ENCODE results near the gene IFI16. TPM values are rescaled to one million over a fixed set of nuclear protein-coding genes. Genes with fewer than 3 reads are reported as not detected.
"Not testable (repeated sequence)": the region's sequence is repeated elsewhere in the genome, so short reads cannot be mapped to it uniquely, and the experiment has no call there.

Gene IFI16
- total and polyA plus RNA-seq, 8 donors: 3.1 to 29.0 (median 12.3) TPM

- DNase-seq (no peak), FAIRE-seq (no peak), ATAC-seq (no peak)
- H3K27ac ChIP-seq: no peak overlapping the region
- H3K9me3 ChIP-seq: no peaks in the 10 kb centered on the region
- H3K36me3 ChIP-seq: no peaks in the 10 kb centered on the region
- H3K27me3 ChIP-seq: no peaks in the 10 kb centered on the region
- no peaks in the 10 kb centered on the region for H3K4me1 ChIP-seq
- no peak for TF ChIP-seq CTCF (IDR thresholded peaks at IDR 0.05)
- H3K4me3 ChIP-seq: no peak overlapping the region
- WGBS, 2 donors: 39 to 55% methylated on average over 1 of the region's 1 CpG
- intact Hi-C loops (cut with DNase I): no loop called here
Observed at GRCh38 chr1:159030311-159030710, 20.6 kb downstream of the IFI16 start.

- no peak overlapping the region for H3K4me3 ChIP-seq
- 25 to 41% methylated on average over 3 of the region's 3 CpGs for WGBS, 2 donors
- DNase-seq (no peak), FAIRE-seq (no peak), ATAC-seq (no peak)
- intact Hi-C loops (cut with DNase I): no loop called here
- H3K36me3 ChIP-seq: no peaks in the 10 kb centered on the region
- no peaks in the 10 kb centered on the region for H3K4me1 ChIP-seq
- no peak for TF ChIP-seq CTCF (IDR thresholded peaks at IDR 0.05)
- H3K27me3 ChIP-seq: no peaks in the 10 kb centered on the region
- H3K27ac ChIP-seq: no peak overlapping the region
- no peaks in the 10 kb centered on the region for H3K9me3 ChIP-seq
Observed at GRCh38 chr1:159030877-159031447, 21.3 kb downstream of the IFI16 start.

- intact Hi-C loops (cut with DNase I): no loop called here
- no peak for TF ChIP-seq CTCF (IDR thresholded peaks at IDR 0.05)
- no peak overlapping the region for H3K27ac ChIP-seq
- H3K27me3 ChIP-seq: no peaks in the 10 kb centered on the region
- H3K36me3 ChIP-seq: no peaks in the 10 kb centered on the region
- DNase-seq: no peak
- no peak overlapping the region for H3K4me3 ChIP-seq
- FAIRE-seq: no peak
- H3K9me3 ChIP-seq: no peaks in the 10 kb centered on the region
- H3K4me1 ChIP-seq: no peaks in the 10 kb centered on the region
- ATAC-seq: no peak
- WGBS, 2 donors: 49 to 66% methylated on average over 1 of the region's 1 CpG
Observed at GRCh38 chr1:159040206-159040605, 30.5 kb downstream of the IFI16 start.

- 64 to 76% methylated on average over 7 of the region's 7 CpGs for WGBS, 2 donors
- FAIRE-seq (no peak), ATAC-seq (no peak), DNase-seq (no peak)
- intact Hi-C loops (cut with DNase I): no loop called here
- Histone ChIP-seq H3K27ac (no peak overlapping the region), H3K36me3 (no peaks in the 10 kb centered on the region), H3K27me3 (no peaks in the 10 kb centered on the region), H3K9me3 (no peaks in the 10 kb centered on the region), H3K4me1 (no peaks in the 10 kb centered on the region), H3K4me3 (no peak overlapping the region)
- TF ChIP-seq CTCF (IDR thresholded peaks at IDR 0.05): no peak
Observed at GRCh38 chr1:159040893-159041724, 31.4 kb downstream of the IFI16 start.

- DNase-seq; ATAC-seq; H3K36me3 ChIP-seq; H3K4me3 ChIP-seq; H3K9me3 ChIP-seq; intact Hi-C loops (cut with DNase I); H3K27ac ChIP-seq; FAIRE-seq; H3K4me1 ChIP-seq; H3K27me3 ChIP-seq: not testable (repeated sequence)
- WGBS, 2 donors: 31 to 38% methylated on average over 1 of the region's 1 CpG
Observed at GRCh38 chr1:159046486-159046885, 36.8 kb downstream of the IFI16 start.
